H1 (cell line): Measurements from ENCODE around the gene FAF2. TPM values are rescaled to one million over a fixed set of nuclear protein-coding genes. Genes with fewer than 3 reads are reported as not detected.
A peak's percentile ranks its signal among the peaks of the same experiment; 100 is the strongest.

Experiments used
- CTCF ChIA-PET: fragments of 300-600 bp; sonication (Branson Sonifier 250); formaldehyde crosslinking; loops from one replicate; lab custom pipeline; 2021; ENCODE audit not compliant: partially characterized antibody; lab: Charles Lee
- POLR2A ChIA-PET: fragments of 300-600 bp; sonication (Branson Sonifier 250); formaldehyde crosslinking; loops from one replicate; lab custom pipeline; 2021; ENCODE audit warnings: inconsistent platforms; ENCODE audit not compliant: partially characterized antibody; lab: Charles Lee
- DNase-seq, 2 experiments: peaks; one replicate each; pipeline versions ENCODE4 v3.0.0 to v3.0.0-alpha.2; 2010 to 2022; ENCODE audit warnings: low spot score in 2 of 2, low read depth in 1 of 2, mixed read lengths in 1 of 2
- FAIRE-seq: peaks from 2 replicates; lab custom pipeline; 2011; peaks lifted over from hg19 to GRCh38; lab: Jason Lieb, UNC
- H2AFZ ChIP-seq: 2 replicates; pipeline ENCODE4 v1.8.1; 2012; ENCODE audit warnings: low read length, inconsistent platforms
- H2AK5ac ChIP-seq: 2 replicates; pipeline ENCODE4 v1.6.1; 2013; ENCODE audit warnings: low read depth, low read length
- H2BK120ac ChIP-seq: replicated peaks from 2 replicates; pipeline ENCODE3; 2013; ENCODE audit warnings: low read depth, low read length, inconsistent platforms
- H2BK12ac ChIP-seq: 2 replicates; pipeline ENCODE4 v1.6.1; 2013; ENCODE audit warnings: low read depth, low read length
- H2BK15ac ChIP-seq: 2 replicates; pipeline ENCODE4 v1.6.1; 2013; ENCODE audit warnings: low read length
- H2BK20ac ChIP-seq: 2 replicates; pipeline ENCODE4 v1.6.1; 2013; ENCODE audit warnings: low read length
- H2BK5ac ChIP-seq: 2 replicates; pipeline ENCODE4 v1.6.1; 2013; ENCODE audit warnings: low read depth, low read length
- H3K14ac ChIP-seq: 2 replicates; pipeline ENCODE4 v1.6.1; 2013; ENCODE audit warnings: inconsistent platforms; ENCODE audit not compliant: insufficient read length
- H3K18ac ChIP-seq: 2 replicates; pipeline ENCODE4 v1.6.1; 2013; ENCODE audit warnings: low read length; ENCODE audit errors: extremely low read depth
- H3K23ac ChIP-seq: 2 replicates; pipeline ENCODE4 v1.6.1; 2013; ENCODE audit warnings: inconsistent platforms; ENCODE audit not compliant: insufficient read length
- H3K23me2 ChIP-seq: 2 replicates; pipeline ENCODE4 v1.6.1; 2013; ENCODE audit warnings: low read depth, low read length
- H3K27ac ChIP-seq: 2 replicates; pipeline ENCODE4 v1.6.1; 2011; ENCODE audit warnings: low read depth, low read length, inconsistent platforms
- H3K27me3 ChIP-seq, 4 experiments: replicated peaks in 1 of 4; 1 replicate in 1 of 4; 2 replicates in 3 of 4; pipeline versions ENCODE4 v1.6.1 to v1.8.1; 2011 to 2013; ENCODE audit warnings: low read length in 3 of 4, mild to moderate bottlenecking in 3 of 4, inconsistent platforms in 2 of 4, mixed read lengths in 2 of 4, moderate library complexity in 1 of 4; ENCODE audit not compliant: control insufficient read depth in 3 of 4, insufficient read depth in 3 of 4; ENCODE audit errors: extremely low read depth in 1 of 4
- H3K36me3 ChIP-seq, 4 experiments: 2 replicates each; pipeline versions ENCODE4 v1.6.1 to v1.8.1; 2011 to 2013; ENCODE audit warnings: mild to moderate bottlenecking in 4 of 4, low read length in 3 of 4, moderate library complexity in 2 of 4, control low read depth in 1 of 4, inconsistent platforms in 1 of 4; ENCODE audit not compliant: insufficient read depth in 4 of 4, control insufficient read depth in 2 of 4
- H3K4ac ChIP-seq: replicated peaks from 2 replicates; pipeline ENCODE3; 2013; ENCODE audit warnings: low read length, low read depth, mixed read lengths, inconsistent platforms; ENCODE audit not compliant: insufficient read length
- H3K4me1 ChIP-seq, 4 experiments: replicated peaks in 1 of 4; 1 replicate in 1 of 4; 2 replicates in 3 of 4; pipeline versions ENCODE4 v1.6.1 to v1.8.1; 2011 to 2013; ENCODE audit warnings: low read length in 3 of 4, inconsistent platforms in 2 of 4, mixed read lengths in 1 of 4; ENCODE audit not compliant: insufficient read depth in 4 of 4, control insufficient read depth in 3 of 4
- H3K4me2 ChIP-seq, 2 experiments: 2 replicates each; pipeline versions ENCODE4 v1.6.1 to v1.8.1; 2011 to 2013; ENCODE audit warnings: low read depth in 2 of 2, low read length in 2 of 2, control low read depth in 1 of 2, inconsistent platforms in 1 of 2, mild to moderate bottlenecking in 1 of 2; ENCODE audit not compliant: insufficient read depth in 1 of 2
- H3K4me3 ChIP-seq, 4 experiments: fragments of 200-600, 300-600 bp in 1 of 4; sonication (generic), shearing (Covaris generic), sonication (Bioruptor Twin) in 1 of 4; 2 replicates each; pipeline versions ENCODE4 v1.5.1 to v1.8.1; 2011 to 2016; ENCODE audit warnings: low read length in 4 of 4, low read depth in 3 of 4, control low read depth in 2 of 4, inconsistent platforms in 2 of 4, mild to moderate bottlenecking in 2 of 4, mixed read lengths in 1 of 4, moderate library complexity in 1 of 4; ENCODE audit not compliant: insufficient read depth in 2 of 4; ENCODE audit errors: extremely low read depth in 1 of 4
- H3K56ac ChIP-seq: replicated peaks from 2 replicates; pipeline ENCODE3; 2013; ENCODE audit warnings: low read depth, mild to moderate bottlenecking, mixed read lengths, low read length, inconsistent platforms; ENCODE audit not compliant: insufficient read length
- H3K79me1 ChIP-seq: 2 replicates; pipeline ENCODE4 v1.6.1; 2013; ENCODE audit warnings: low read depth, low read length, control low read depth
- H3K79me2 ChIP-seq, 2 experiments: 2 replicates each; pipeline versions ENCODE4 v1.6.1 to v1.8.1; 2012 to 2013; ENCODE audit warnings: low read length in 2 of 2, mild to moderate bottlenecking in 2 of 2, inconsistent platforms in 1 of 2; ENCODE audit not compliant: insufficient read depth in 2 of 2, control insufficient read depth in 1 of 2
- H3K9ac ChIP-seq, 4 experiments: replicated peaks in 1 of 4; 1 replicate in 1 of 4; 2 replicates in 3 of 4; pipeline versions ENCODE4 v1.6.1 to v1.8.1; 2011 to 2013; ENCODE audit warnings: low read depth in 3 of 4, low read length in 3 of 4, control low read depth in 2 of 4, mild to moderate bottlenecking in 2 of 4, moderate library complexity in 2 of 4, inconsistent platforms in 1 of 4; ENCODE audit errors: extremely low read depth in 1 of 4
- H3K9me3 ChIP-seq, 2 experiments: 2 replicates each; pipeline versions ENCODE4 v1.6.1 to v1.8.1; 2012 to 2013; ENCODE audit warnings: mild to moderate bottlenecking in 2 of 2, moderate library complexity in 2 of 2, control low read depth in 1 of 2, inconsistent platforms in 1 of 2, low read depth in 1 of 2, low read length in 1 of 2, mixed read lengths in 1 of 2; ENCODE audit not compliant: insufficient read depth in 2 of 2
- H4K20me1 ChIP-seq, 2 experiments: replicated peaks in 1 of 2; 2 replicates each; pipeline versions ENCODE3 to v1.8.1; 2011 to 2013; ENCODE audit warnings: inconsistent platforms in 2 of 2, low read length in 2 of 2, mild to moderate bottlenecking in 1 of 2; ENCODE audit not compliant: insufficient read depth in 2 of 2, control insufficient read depth in 1 of 2
- H4K5ac ChIP-seq: 2 replicates; pipeline ENCODE4 v1.6.1; 2013; ENCODE audit warnings: low read length, low read depth, mixed read lengths, inconsistent platforms; ENCODE audit not compliant: insufficient read length
- H4K8ac ChIP-seq: 2 replicates; pipeline ENCODE4 v1.8.0; 2013; ENCODE audit warnings: mild to moderate bottlenecking, moderate library complexity, low read length, inconsistent platforms; ENCODE audit not compliant: insufficient read depth; ENCODE audit errors: extremely low read depth
- H4K91ac ChIP-seq: replicated peaks from 2 replicates; pipeline ENCODE3; 2013; ENCODE audit warnings: low read length, mixed read lengths, inconsistent platforms; ENCODE audit not compliant: insufficient read length
- ATF3 ChIP-seq: IDR thresholded peaks from 2 replicates; pipeline ENCODE4 v1.6.1; 2011; ENCODE audit warnings: low read depth, mild to moderate bottlenecking, low read length; ENCODE audit not compliant: insufficient read depth
- CEBPB ChIP-seq: IDR thresholded peaks from 2 replicates; pipeline ENCODE4 v1.6.1; 2012; ENCODE audit warnings: low read depth, low read length
- KDM1A ChIP-seq: fragments of 200-600, 300-600 bp; sonication (generic); IDR thresholded peaks from 2 replicates; pipeline ENCODE4 v1.7.1; 2016; ENCODE audit warnings: mild to moderate bottlenecking, low read length, borderline replicate concordance
- RBBP5 ChIP-seq: IDR thresholded peaks from 2 replicates; pipeline ENCODE4 v1.7.1; 2012; ENCODE audit warnings: low read depth, mild to moderate bottlenecking, inconsistent platforms, low read length, moderate library complexity, borderline replicate concordance
- WGBS, 2 experiments: shearing (Covaris generic) in 1 of 2; methylation state at CpG; one replicate each; pipeline versions ENCODE4 v1.1.6 to v1.1.7; 2013 to 2015; ENCODE audit warnings: low lambda C conversion rate in 2 of 2, mixed read lengths in 2 of 2, inconsistent platforms in 1 of 2, low coverage in 1 of 2, missing lambda C conversion rate in 1 of 2; ENCODE audit not compliant: insufficient replicate concordance in 2 of 2, insufficient coverage in 1 of 2, insufficient read length in 1 of 2; ENCODE audit errors: extremely low coverage in 1 of 2, missing lambda C conversion rate in 1 of 2; 5-methylcytosine and 5-hydroxymethylcytosine counted together
- polyA plus RNA-seq, 7 experiments: library from polyadenylated mRNA; depleted of rRNA in 3 of 7; stranded (reverse) in 5 of 7; unstranded in 2 of 7; fragments of >200 nt in 5 of 7; fragments of 200-250 nt in 2 of 7; gene quantifications; 1 replicate in 5 of 7; 2 replicates in 1 of 7; 4 replicates in 1 of 7; pipeline versions ENCODE4 v1.2.1 to v1.2.3, GENCODE V29; 2011 to 2013; ENCODE audit warnings: missing spikeins in 2 of 7, mixed read lengths in 2 of 7
- total RNA-seq: library from RNA; stranded (reverse); fragmentation: NEBNext Ultra II Directional; extraction: Animal tissue kit (Norgen Biotek cat#: 25700); gene quantifications from 2 replicates; pipeline ENCODE4 v1.2.1, GENCODE V29; 2021

The FAF2 gene
- total and polyA plus RNA-seq, 2 of the 8 experiments (the other 6 are each of a cell fraction or from before 2014, with no cell fraction given) = 20.8 to 35.8 TPM

GRCh38 chr5:176535101-176535663 lies 87.0 kb downstream of the FAF2 start:
- Histone ChIP-seq H3K23ac (no peak overlapping the region), H3K27me3 (no peaks in the 10 kb centered on the region), H3K9ac (peak overlapping the region; percentile 97 to 99 (median 98)), H3K4me3 (peak overlapping the region; percentile 83 to 98 (median 93)), H3K18ac (0 out of 2 replicates have a peak overlapping the region, but pooled peaks have one; percentile 26), H4K20me1 (peaks cover 30 to 35% of the 10 kb centered on the region in 2 experiments), H2BK20ac (no peak overlapping the region), H3K36me3 (peaks cover 20 to 38% (median 23%) of the 10 kb centered on the region in 4 experiments), H3K4ac (peak overlapping the region; percentile 97), H3K4me1 (peaks cover 8 to 20% (median 18%) of the 10 kb centered on the region in 4 experiments), H3K14ac (peak overlapping the region; percentile 50), H3K79me1 (peaks cover 11% of the 10 kb centered on the region), H4K5ac (peak overlapping the region; percentile 91), H3K23me2 (peaks cover 12% of the 10 kb centered on the region), H4K8ac (peak overlapping the region; percentile 99; the same call in 1 of the 2 replicates), H3K9me3 (no peaks in the 10 kb centered on the region), H2AK5ac (peak overlapping the region; percentile 65), H2BK120ac (peak overlapping the region; percentile 4), H2BK15ac (no peak overlapping the region), H4K91ac (peak overlapping the region; percentile 92), H3K56ac (peak overlapping the region; percentile 88), H2AFZ (no peak overlapping the region), H3K4me2 (peak overlapping the region; percentile 85 to 98), H2BK12ac (no peak overlapping the region), H2BK5ac (peak overlapping the region; percentile 67), H3K27ac (peak overlapping the region; percentile 98), H3K79me2 (peaks cover 36 to 56% of the 10 kb centered on the region in 2 experiments)
- DNase-seq = no peak
- ChIA-PET CTCF (interaction anchor here (0.8 to 1.9 kb wide), 7 partner anchors 11 to 88 kb away, joined by 3 to 6 read pairs (median 4); no protein-coding TSS in a partner anchor), POLR2A (interaction anchor here (0.5 to 21.1 kb wide), 26 partner anchors 9 to 173 kb away, joined by 3 to 458 read pairs (median 6); partner anchors contain the start of genes CDHR2, FAF2, HIGD2A and NOP16)
- WGBS, 2 experiments = 77% methylated on average over 11 of the region's 11 CpGs; no CpG with 5 or more reads in 1 of the 2 experiments
- 0 out of 2 replicates have a peak, but pooled peaks have one; percentile 4 for TF ChIP-seq RBBP5
- TF ChIP-seq KDM1A = peak; percentile 33; the same call in 1 of the 2 replicates
- TF ChIP-seq CEBPB = no peak
- TF ChIP-seq ATF3 = no peak
- FAIRE-seq = no peak
